Glutamatergic neuron (in vitro differentiated cells): ENCODE results near the gene ADGRB3. TPM values are rescaled to one million over a fixed set of nuclear protein-coding genes. Genes with fewer than 3 reads are reported as not detected.

Experiments used
- DNase-seq: peaks from one replicate; pipeline ENCODE4 v3.0.0; 2022
- H3K27ac Mint-ChIP-seq: one replicate; pipeline ENCODE4 v1.8.0; 2020; ENCODE audit warnings: mild to moderate bottlenecking, mixed read lengths, inconsistent platforms; ENCODE audit not compliant: unreplicated experiment
- H3K27me3 Mint-ChIP-seq: one replicate; pipeline ENCODE4 v1.8.0; 2020; ENCODE audit warnings: mild to moderate bottlenecking, moderate library complexity, mixed read lengths, inconsistent platforms; ENCODE audit not compliant: unreplicated experiment
- H3K36me3 Mint-ChIP-seq: one replicate; pipeline ENCODE4 v1.8.0; 2020; ENCODE audit warnings: mild to moderate bottlenecking, mixed read lengths, inconsistent platforms; ENCODE audit not compliant: unreplicated experiment
- H3K4me1 Mint-ChIP-seq: one replicate; pipeline ENCODE4 v1.8.0; 2020; ENCODE audit warnings: mild to moderate bottlenecking, low read depth, mixed read lengths, inconsistent platforms; ENCODE audit not compliant: unreplicated experiment
- H3K4me3 Mint-ChIP-seq: one replicate; pipeline ENCODE4 v1.8.0; 2020; ENCODE audit warnings: mild to moderate bottlenecking, mixed read lengths, inconsistent platforms; ENCODE audit not compliant: unreplicated experiment
- H3K9me3 Mint-ChIP-seq: one replicate; pipeline ENCODE4 v1.8.0; 2020; ENCODE audit warnings: mild to moderate bottlenecking, moderate library complexity, mixed read lengths, inconsistent platforms; ENCODE audit not compliant: unreplicated experiment
- total RNA-seq: library from RNA; stranded (reverse); fragmentation: NEBNext Ultra II Directional; extraction: Animal tissue kit (Norgen Biotek cat#: 25700); gene quantifications from one replicate; pipeline ENCODE4 v1.2.1, GENCODE V29; 2021; ENCODE audit not compliant: unreplicated experiment
- TF ChIP-seq, protein P1 (sequence below): fragments of 200-600 bp; sonication (generic); IDR thresholded peaks from one replicate; pipeline ENCODE4 v1.5.0; 2021; ENCODE audit not compliant: partially characterized antibody, unreplicated experiment

The ADGRB3 gene
- total RNA-seq, 1 donor from 2014 or later, result 7.3 TPM

DNA sequence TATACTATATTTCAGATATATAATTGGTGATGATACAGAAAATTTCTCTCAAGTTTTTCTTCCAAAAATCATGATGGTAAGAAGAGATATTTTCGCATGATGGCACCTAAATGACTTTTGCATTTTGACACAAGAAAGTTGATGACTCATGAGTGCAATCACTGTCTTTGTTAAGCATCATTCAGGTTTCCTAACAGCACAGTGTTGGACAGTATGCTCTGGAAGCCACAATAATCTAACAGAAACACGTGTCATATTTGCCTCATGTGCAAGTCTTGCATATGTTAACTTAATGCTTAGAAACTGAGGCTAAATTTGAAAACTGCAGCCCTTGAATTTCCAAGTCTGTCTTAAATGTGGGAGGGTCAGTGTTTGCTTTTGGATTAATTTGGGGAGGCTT, 628.2 kb downstream of the ADGRB3 start:
- Mint-ChIP-seq H3K27ac (no peak overlapping the region), H3K27me3 (no peaks in the 10 kb centered on the region), H3K4me3 (no peak overlapping the region), H3K4me1 (peaks cover 6% of the 10 kb centered on the region), H3K9me3 (no peaks in the 10 kb centered on the region), H3K36me3 (no peaks in the 10 kb centered on the region)
- no peak for DNase-seq
- TF ChIP-seq, protein P1, sequence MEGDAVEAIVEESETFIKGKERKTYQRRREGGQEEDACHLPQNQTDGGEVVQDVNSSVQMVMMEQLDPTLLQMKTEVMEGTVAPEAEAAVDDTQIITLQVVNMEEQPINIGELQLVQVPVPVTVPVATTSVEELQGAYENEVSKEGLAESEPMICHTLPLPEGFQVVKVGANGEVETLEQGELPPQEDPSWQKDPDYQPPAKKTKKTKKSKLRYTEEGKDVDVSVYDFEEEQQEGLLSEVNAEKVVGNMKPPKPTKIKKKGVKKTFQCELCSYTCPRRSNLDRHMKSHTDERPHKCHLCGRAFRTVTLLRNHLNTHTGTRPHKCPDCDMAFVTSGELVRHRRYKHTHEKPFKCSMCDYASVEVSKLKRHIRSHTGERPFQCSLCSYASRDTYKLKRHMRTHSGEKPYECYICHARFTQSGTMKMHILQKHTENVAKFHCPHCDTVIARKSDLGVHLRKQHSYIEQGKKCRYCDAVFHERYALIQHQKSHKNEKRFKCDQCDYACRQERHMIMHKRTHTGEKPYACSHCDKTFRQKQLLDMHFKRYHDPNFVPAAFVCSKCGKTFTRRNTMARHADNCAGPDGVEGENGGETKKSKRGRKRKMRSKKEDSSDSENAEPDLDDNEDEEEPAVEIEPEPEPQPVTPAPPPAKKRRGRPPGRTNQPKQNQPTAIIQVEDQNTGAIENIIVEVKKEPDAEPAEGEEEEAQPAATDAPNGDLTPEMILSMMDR, result no peak

DNA sequence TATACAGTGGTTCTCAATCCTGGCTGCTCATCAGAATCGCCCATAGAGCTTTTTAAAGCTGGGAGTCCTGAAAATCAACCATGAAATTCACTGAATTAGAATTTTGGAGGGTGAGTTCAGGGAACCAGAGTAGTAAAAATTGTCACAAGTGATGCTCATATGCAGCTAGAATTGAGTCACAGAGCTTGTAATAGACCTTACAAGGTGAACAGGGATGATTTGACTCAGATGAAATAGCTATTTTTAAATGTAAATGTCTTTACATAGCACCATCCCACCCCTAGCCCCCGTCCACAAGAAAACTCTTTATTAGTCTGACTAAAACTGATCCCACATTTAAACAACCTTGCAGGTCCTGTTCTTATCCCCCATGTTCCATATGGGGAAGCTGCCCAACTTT, 630.0 kb downstream of the ADGRB3 start:
- peaks cover 6% of the 10 kb centered on the region for H3K4me1 Mint-ChIP-seq
- H3K27me3 Mint-ChIP-seq, result no peaks in the 10 kb centered on the region
- no peak overlapping the region for H3K27ac Mint-ChIP-seq
- DNase-seq, result no peak
- no peak overlapping the region for H3K4me3 Mint-ChIP-seq
- TF ChIP-seq, protein P1, result no peak
- H3K9me3 Mint-ChIP-seq, result no peaks in the 10 kb centered on the region
- H3K36me3 Mint-ChIP-seq, result no peaks in the 10 kb centered on the region

DNA sequence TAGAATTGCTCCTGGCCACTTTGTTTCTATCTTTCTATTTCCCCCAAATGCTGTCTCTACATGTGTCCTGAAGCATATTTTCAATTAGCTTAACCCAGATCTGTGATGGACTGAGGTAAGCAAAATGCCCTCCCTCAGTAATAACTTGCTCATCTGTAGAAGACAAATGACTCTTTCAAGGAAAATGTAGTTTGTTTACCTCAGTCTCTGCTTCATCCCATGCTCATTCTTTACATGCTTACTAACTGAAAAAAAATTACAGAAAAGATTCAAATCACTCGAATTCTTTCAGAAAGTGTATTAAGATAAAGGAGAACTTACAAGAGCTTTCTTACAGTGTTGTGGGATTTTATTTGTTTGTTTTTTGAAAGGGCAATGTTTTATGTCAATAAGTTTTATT, 630.6 kb downstream of the ADGRB3 start:
- no peak for DNase-seq
- Mint-ChIP-seq H3K9me3 (no peaks in the 10 kb centered on the region), H3K36me3 (no peaks in the 10 kb centered on the region), H3K4me1 (peaks cover 6% of the 10 kb centered on the region), H3K27ac (no peak overlapping the region), H3K4me3 (no peak overlapping the region), H3K27me3 (no peaks in the 10 kb centered on the region)
- TF ChIP-seq, protein P1, result no peak

DNA sequence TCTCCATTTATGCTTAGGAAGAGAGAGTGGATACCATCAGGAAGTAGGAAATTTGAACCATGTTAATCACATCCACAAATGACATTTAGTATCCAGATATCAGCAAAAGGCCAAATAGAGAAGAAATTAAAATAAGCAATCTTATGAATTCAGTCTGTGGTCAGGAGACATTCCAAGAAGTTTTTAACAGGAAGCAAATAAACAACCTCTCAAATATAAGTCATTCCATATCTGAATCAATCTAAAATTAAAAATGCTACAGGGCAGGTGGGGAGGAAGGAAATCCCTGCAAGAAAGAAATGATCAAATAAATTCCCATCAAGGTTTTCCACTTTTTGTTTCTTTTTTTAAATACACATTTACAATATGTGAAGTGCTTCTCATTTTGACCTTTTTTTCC, 641.1 kb downstream of the ADGRB3 start:
- H3K4me3 Mint-ChIP-seq, result no peak overlapping the region
- H3K9me3 Mint-ChIP-seq, result no peaks in the 10 kb centered on the region
- H3K4me1 Mint-ChIP-seq, result peaks cover 7% of the 10 kb centered on the region
- H3K27me3 Mint-ChIP-seq, result peaks cover 3% of the 10 kb centered on the region
- DNase-seq, result no peak
- no peak overlapping the region for H3K27ac Mint-ChIP-seq
- TF ChIP-seq, protein P1, result no peak
- H3K36me3 Mint-ChIP-seq, result no peaks in the 10 kb centered on the region

DNA sequence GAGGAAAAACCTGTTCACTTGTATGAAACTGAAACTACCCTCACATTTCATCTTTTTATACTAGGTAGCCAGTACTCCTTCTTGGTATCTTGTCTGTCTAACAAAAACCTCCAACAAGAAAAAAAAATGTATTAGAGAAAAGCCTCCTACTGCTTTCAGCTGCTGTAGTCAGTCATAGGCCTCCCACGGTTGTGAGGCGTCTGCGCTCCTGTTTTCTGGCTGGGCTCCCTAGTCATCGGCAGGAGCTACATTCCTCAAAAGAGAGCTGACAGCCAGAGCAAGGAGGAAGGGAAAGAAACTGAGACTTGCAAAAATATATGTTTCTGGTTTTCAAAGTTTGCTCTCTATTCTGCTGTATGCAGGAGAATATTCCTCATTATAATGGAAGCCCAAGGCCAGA, 644.7 kb downstream of the ADGRB3 start:
- H3K9me3 Mint-ChIP-seq, result no peaks in the 10 kb centered on the region
- no peak overlapping the region for H3K4me3 Mint-ChIP-seq
- TF ChIP-seq, protein P1, result no peak
- no peaks in the 10 kb centered on the region for H3K36me3 Mint-ChIP-seq
- peak overlapping the region; percentile 20 for H3K27ac Mint-ChIP-seq
- peaks cover 7% of the 10 kb centered on the region for H3K4me1 Mint-ChIP-seq
- DNase-seq, result no peak
- H3K27me3 Mint-ChIP-seq, result peaks cover 2% of the 10 kb centered on the region
